Epithelial cell of umbilical artery (primary cell): ENCODE results near the gene INPP5A. TPM values are rescaled to one million over a fixed set of nuclear protein-coding genes. Genes with fewer than 3 reads are reported as not detected.

ENCODE experiments used
- total RNA-seq: library from RNA; depleted of rRNA; stranded (reverse); fragments of >200 nt; gene quantifications from 2 replicates; pipeline ENCODE4 v1.2.3, GENCODE V29; 2014

Gene INPP5A, protein sequence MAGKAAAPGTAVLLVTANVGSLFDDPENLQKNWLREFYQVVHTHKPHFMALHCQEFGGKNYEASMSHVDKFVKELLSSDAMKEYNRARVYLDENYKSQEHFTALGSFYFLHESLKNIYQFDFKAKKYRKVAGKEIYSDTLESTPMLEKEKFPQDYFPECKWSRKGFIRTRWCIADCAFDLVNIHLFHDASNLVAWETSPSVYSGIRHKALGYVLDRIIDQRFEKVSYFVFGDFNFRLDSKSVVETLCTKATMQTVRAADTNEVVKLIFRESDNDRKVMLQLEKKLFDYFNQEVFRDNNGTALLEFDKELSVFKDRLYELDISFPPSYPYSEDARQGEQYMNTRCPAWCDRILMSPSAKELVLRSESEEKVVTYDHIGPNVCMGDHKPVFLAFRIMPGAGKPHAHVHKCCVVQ
- total RNA-seq, result 26.4 and 29.6 TPM in 2 replicates

DNA sequence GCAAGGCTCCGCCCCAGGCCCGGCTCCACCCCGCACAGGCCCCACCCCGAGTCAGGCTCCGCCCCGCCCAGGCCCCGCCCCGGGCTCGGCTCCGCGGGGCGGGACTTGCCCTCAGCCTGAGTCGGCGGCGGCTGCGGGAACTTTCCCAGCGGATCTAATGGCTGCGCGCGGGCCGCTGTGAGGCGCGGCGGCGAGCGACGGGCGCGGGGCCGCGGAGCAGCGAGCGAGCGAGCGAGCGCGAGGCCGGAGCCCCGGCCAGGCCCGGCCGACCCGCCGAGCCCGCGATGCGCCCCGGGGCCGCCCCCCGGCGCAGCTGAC lies at the start of gene INPP5A:
Gene INPP5A, plus strand, starts transcription at position 104 of the 318 bp plus-strand sequence. CDS start 310 bp downstream, outside the sequence.

DNA sequence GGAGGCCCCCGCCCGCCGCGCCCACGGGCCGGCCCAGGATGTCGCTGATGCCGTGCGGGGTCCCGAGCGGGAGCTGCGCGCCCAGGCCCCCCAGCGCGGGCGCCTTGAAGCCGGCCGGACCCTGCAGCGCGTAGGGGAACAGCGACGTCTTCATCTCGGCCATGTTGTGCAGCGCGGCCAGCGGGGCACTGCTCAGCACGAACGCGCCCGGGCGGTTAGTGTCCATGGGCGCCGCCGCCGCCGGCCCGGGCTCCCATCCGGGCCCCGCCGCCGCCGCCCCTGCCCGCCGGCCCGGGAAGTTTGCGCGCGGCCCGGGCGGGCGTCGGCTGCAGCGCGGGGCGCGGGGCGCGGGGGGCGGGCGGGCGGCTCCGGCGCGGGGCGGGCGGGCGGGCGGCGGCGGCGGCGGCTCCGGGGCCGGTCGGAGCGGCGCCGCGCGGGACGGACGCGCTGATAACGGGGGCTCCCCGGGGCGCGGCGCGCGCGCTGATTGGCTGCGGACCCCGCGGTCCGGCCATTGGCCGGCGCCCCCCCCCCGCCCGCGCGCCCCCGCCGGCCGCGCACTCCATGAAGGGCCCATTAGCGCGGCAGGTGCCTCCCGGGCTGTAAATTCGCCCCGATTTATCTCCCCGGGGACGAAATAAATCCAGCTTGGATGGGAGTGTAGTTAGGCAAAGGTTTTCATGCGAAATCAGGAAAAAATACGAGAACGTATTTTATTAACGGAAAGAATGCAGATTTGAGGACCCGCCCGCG lies 248.3 kb downstream of the INPP5A start, which contains the start of gene NKX6-2:
Gene NKX6-2, minus strand, starts transcription at position 425 of the 753 bp plus-strand sequence. Its CDS starts 199 bp downstream, at position 226.

Other genes starting within 250 kb of the INPP5A start
- gene STK32C, start 229.8 kb upstream of the INPP5A start, total RNA-seq, result 6.4 and 12.7 TPM in 2 replicates
- gene LRRC27, start 205.6 kb upstream of the INPP5A start, total RNA-seq, result 4.9 and 7.4 TPM in 2 replicates
- gene PWWP2B, start 140.6 kb upstream of the INPP5A start, total RNA-seq, result 9.7 and 14.9 TPM in 2 replicates
- not detected in 2 replicates for gene NKX6-2, start 248.4 kb downstream of the INPP5A start, total RNA-seq